ENCODE results near the gene RASGEF1B. TPM values are rescaled to one million over a fixed set of nuclear protein-coding genes. Genes with fewer than 3 reads are reported as not detected.

RASGEF1B gene
- total RNA-seq, 4 donors from 2014 or later = 15.4 to 45.4 (median 28.0) TPM

GRCh38 chr4:81399306-81400086 is 72.2 kb downstream of the RASGEF1B start:
- DNase-seq = no peak
- H3K4me3 ChIP-seq = no peak overlapping the region
- TF ChIP-seq POLR2A (IDR thresholded peaks at IDR 0.05) (no peak), CTCF (IDR thresholded peaks at IDR 0.05) (no peak)
- no peaks in the 10 kb centered on the region for H3K36me3 ChIP-seq
- H3K27me3 ChIP-seq = no peaks in the 10 kb centered on the region
- H3K4me1 ChIP-seq = no peaks in the 10 kb centered on the region
- no peak overlapping the region for H3K27ac ChIP-seq
- H3K9me3 ChIP-seq = no peaks in the 10 kb centered on the region

- H3K4me3 ChIP-seq = no peak overlapping the region
- no peaks in the 10 kb centered on the region for H3K4me1 ChIP-seq
- H3K27me3 ChIP-seq = no peaks in the 10 kb centered on the region
- no peak for TF ChIP-seq CTCF (IDR thresholded peaks at IDR 0.05)
- TF ChIP-seq POLR2A (IDR thresholded peaks at IDR 0.05) = no peak
- DNase-seq = no peak
- no peak overlapping the region for H3K27ac ChIP-seq
- no peaks in the 10 kb centered on the region for H3K36me3 ChIP-seq
- no peaks in the 10 kb centered on the region for H3K9me3 ChIP-seq
Measured at GRCh38 chr4:81398379-81398778, 73.3 kb downstream of the RASGEF1B start.

- Histone ChIP-seq H3K27ac (no peak overlapping the region), H3K4me1 (no peaks in the 10 kb centered on the region), H3K27me3 (no peaks in the 10 kb centered on the region), H3K36me3 (no peaks in the 10 kb centered on the region), H3K9me3 (no peaks in the 10 kb centered on the region), H3K4me3 (no peak overlapping the region)
- no peak for DNase-seq
- TF ChIP-seq POLR2A (IDR thresholded peaks at IDR 0.05) (no peak), CTCF (IDR thresholded peaks at IDR 0.05) (no peak)
Measured at GRCh38 chr4:81397635-81398034, 74.1 kb downstream of the RASGEF1B start.

- H3K36me3 ChIP-seq = no peaks in the 10 kb centered on the region
- H3K27ac ChIP-seq = no peak overlapping the region
- TF ChIP-seq POLR2A (IDR thresholded peaks at IDR 0.05) = no peak
- no peak for TF ChIP-seq CTCF (IDR thresholded peaks at IDR 0.05)
- no peaks in the 10 kb centered on the region for H3K27me3 ChIP-seq
- no peak overlapping the region for H3K4me3 ChIP-seq
- DNase-seq = no peak
- H3K9me3 ChIP-seq = no peaks in the 10 kb centered on the region
- no peaks in the 10 kb centered on the region for H3K4me1 ChIP-seq
Measured at GRCh38 chr4:81395239-81395638, 76.5 kb downstream of the RASGEF1B start.

GRCh38 chr4:81392164-81392563 is 79.5 kb downstream of the RASGEF1B start:
- Histone ChIP-seq H3K4me1 (no peaks in the 10 kb centered on the region), H3K36me3 (no peaks in the 10 kb centered on the region), H3K27ac (no peak overlapping the region), H3K9me3 (no peaks in the 10 kb centered on the region), H3K27me3 (no peaks in the 10 kb centered on the region), H3K4me3 (no peak overlapping the region)
- no peak for DNase-seq
- TF ChIP-seq CTCF (IDR thresholded peaks at IDR 0.05) = no peak
- TF ChIP-seq POLR2A (IDR thresholded peaks at IDR 0.05) = no peak
